ENCODE data around the gene CCDC85C. TPM values are rescaled to one million over a fixed set of nuclear protein-coding genes. Genes with fewer than 3 reads are reported as not detected.

Gene CCDC85C
- total RNA-seq, 1 donor from 2014 or later = 16.6 TPM

- no peaks in the 10 kb centered on the region for H3K9me3 ChIP-seq (ENCODE audit: insufficient read depth, low read depth, low read length)
- H2AFZ ChIP-seq (ENCODE audit: low read depth, low read length) = no peak overlapping the region
- H3K9ac ChIP-seq (ENCODE audit: low read length) = no peak overlapping the region
- H3K27ac ChIP-seq (ENCODE audit: low read depth, low read length) = no peak overlapping the region
- no peaks in the 10 kb centered on the region for H3K36me3 ChIP-seq (ENCODE audit: insufficient read depth, low read length)
- peaks cover 4% of the 10 kb centered on the region for H3K36me3 Mint-ChIP-seq (ENCODE audit: low read depth, unreplicated experiment)
- H3K4me3 ChIP-seq (ENCODE audit: insufficient read depth, low read depth, low read length) = no peak overlapping the region
- H3K27me3 Mint-ChIP-seq (ENCODE audit: low read depth, unreplicated experiment) = peaks cover 43% of the 10 kb centered on the region
- H4K20me1 ChIP-seq (ENCODE audit: insufficient read depth, low read length) = peaks cover 74% of the 10 kb centered on the region
- H3K4me1 Mint-ChIP-seq (ENCODE audit: low read depth, unreplicated experiment) = peaks cover 19% of the 10 kb centered on the region
- peaks cover 78% of the 10 kb centered on the region for H3K79me2 ChIP-seq (ENCODE audit: insufficient read depth, low read length)
- H3K4me2 ChIP-seq (ENCODE audit: low read length) = no peak overlapping the region
- DNase-seq (ENCODE audit: low read depth) (no peak), FAIRE-seq (no peak)
- no peaks in the 10 kb centered on the region for H3K27me3 ChIP-seq (ENCODE audit: insufficient read depth, low read length)
- H3K4me1 ChIP-seq (ENCODE audit: insufficient read depth, low read length) = no peaks in the 10 kb centered on the region
- TF ChIP-seq CTCF (IDR thresholded peaks at IDR 0.05; ENCODE audit: insufficient read depth, low read depth, low read length) (no peak), EZH2 (IDR thresholded peaks at IDR 0.05; ENCODE audit: insufficient read depth, low read length) (no peak)
- H3K4me3 Mint-ChIP-seq (ENCODE audit: unreplicated experiment) = no peak overlapping the region
- no peaks in the 10 kb centered on the region for H3K9me3 Mint-ChIP-seq (ENCODE audit: unreplicated experiment)
- H3K27ac Mint-ChIP-seq (ENCODE audit: unreplicated experiment) = no peak overlapping the region
Observed at GRCh38 chr14:99543985-99544384, 60.0 kb downstream of the CCDC85C start.

- Histone ChIP-seq H4K20me1 (ENCODE audit: insufficient read depth, low read length) (peaks cover 68% of the 10 kb centered on the region), H3K4me1 (ENCODE audit: insufficient read depth, low read length) (peaks cover 5% of the 10 kb centered on the region), H3K9ac (ENCODE audit: low read length) (no peak overlapping the region), H3K4me2 (ENCODE audit: low read length) (no peak overlapping the region), H3K27ac (ENCODE audit: low read depth, low read length) (no peak overlapping the region), H3K27me3 (ENCODE audit: insufficient read depth, low read length) (no peaks in the 10 kb centered on the region), H3K9me3 (ENCODE audit: insufficient read depth, low read depth, low read length) (no peaks in the 10 kb centered on the region), H3K36me3 (ENCODE audit: insufficient read depth, low read length) (no peaks in the 10 kb centered on the region), H3K79me2 (ENCODE audit: insufficient read depth, low read length) (peaks cover 78% of the 10 kb centered on the region), H3K4me3 (ENCODE audit: insufficient read depth, low read depth, low read length) (no peak overlapping the region), H2AFZ (ENCODE audit: low read depth, low read length) (no peak overlapping the region)
- H3K36me3 Mint-ChIP-seq (ENCODE audit: low read depth, unreplicated experiment) = peaks cover 4% of the 10 kb centered on the region
- H3K4me3 Mint-ChIP-seq (ENCODE audit: unreplicated experiment) = no peak overlapping the region
- H3K27ac Mint-ChIP-seq (ENCODE audit: unreplicated experiment) = no peak overlapping the region
- FAIRE-seq (no peak), DNase-seq (ENCODE audit: low read depth) (no peak)
- TF ChIP-seq CTCF (IDR thresholded peaks at IDR 0.05; ENCODE audit: insufficient read depth, low read depth, low read length) (no peak), EZH2 (IDR thresholded peaks at IDR 0.05; ENCODE audit: insufficient read depth, low read length) (no peak)
- no peaks in the 10 kb centered on the region for H3K9me3 Mint-ChIP-seq (ENCODE audit: unreplicated experiment)
- peaks cover 20% of the 10 kb centered on the region for H3K4me1 Mint-ChIP-seq (ENCODE audit: low read depth, unreplicated experiment)
- peaks cover 37% of the 10 kb centered on the region for H3K27me3 Mint-ChIP-seq (ENCODE audit: low read depth, unreplicated experiment)
Observed at GRCh38 chr14:99543370-99543769, 60.6 kb downstream of the CCDC85C start.

GRCh38 chr14:99542566-99542965, 61.4 kb downstream of the CCDC85C start:
- Mint-ChIP-seq H3K36me3 (ENCODE audit: low read depth, unreplicated experiment) (peaks cover 4% of the 10 kb centered on the region), H3K27me3 (ENCODE audit: low read depth, unreplicated experiment) (peaks cover 34% of the 10 kb centered on the region), H3K4me1 (ENCODE audit: low read depth, unreplicated experiment) (peaks cover 27% of the 10 kb centered on the region), H3K4me3 (ENCODE audit: unreplicated experiment) (no peak overlapping the region), H3K9me3 (ENCODE audit: unreplicated experiment) (no peaks in the 10 kb centered on the region), H3K27ac (ENCODE audit: unreplicated experiment) (no peak overlapping the region)
- Histone ChIP-seq H3K4me3 (ENCODE audit: insufficient read depth, low read depth, low read length) (no peak overlapping the region), H3K27me3 (ENCODE audit: insufficient read depth, low read length) (no peaks in the 10 kb centered on the region), H3K9me3 (ENCODE audit: insufficient read depth, low read depth, low read length) (no peaks in the 10 kb centered on the region), H3K4me2 (ENCODE audit: low read length) (no peak overlapping the region), H3K79me2 (ENCODE audit: insufficient read depth, low read length) (peaks cover 79% of the 10 kb centered on the region), H2AFZ (ENCODE audit: low read depth, low read length) (no peak overlapping the region), H3K4me1 (ENCODE audit: insufficient read depth, low read length) (peaks cover 13% of the 10 kb centered on the region), H3K36me3 (ENCODE audit: insufficient read depth, low read length) (no peaks in the 10 kb centered on the region), H3K9ac (ENCODE audit: low read length) (no peak overlapping the region), H3K27ac (ENCODE audit: low read depth, low read length) (no peak overlapping the region), H4K20me1 (ENCODE audit: insufficient read depth, low read length) (peaks cover 63% of the 10 kb centered on the region)
- TF ChIP-seq EZH2 (IDR thresholded peaks at IDR 0.05; ENCODE audit: insufficient read depth, low read length) = no peak
- no peak for TF ChIP-seq CTCF (IDR thresholded peaks at IDR 0.05; ENCODE audit: insufficient read depth, low read depth, low read length)
- DNase-seq (ENCODE audit: low read depth) = no peak
- FAIRE-seq = no peak
